ENCODE data around the gene IL21R.
"Not testable (repeated sequence)": the region's sequence is repeated elsewhere in the genome, so short reads cannot be mapped to it uniquely, and the experiment has no call there.

Gene IL21R

DNA sequence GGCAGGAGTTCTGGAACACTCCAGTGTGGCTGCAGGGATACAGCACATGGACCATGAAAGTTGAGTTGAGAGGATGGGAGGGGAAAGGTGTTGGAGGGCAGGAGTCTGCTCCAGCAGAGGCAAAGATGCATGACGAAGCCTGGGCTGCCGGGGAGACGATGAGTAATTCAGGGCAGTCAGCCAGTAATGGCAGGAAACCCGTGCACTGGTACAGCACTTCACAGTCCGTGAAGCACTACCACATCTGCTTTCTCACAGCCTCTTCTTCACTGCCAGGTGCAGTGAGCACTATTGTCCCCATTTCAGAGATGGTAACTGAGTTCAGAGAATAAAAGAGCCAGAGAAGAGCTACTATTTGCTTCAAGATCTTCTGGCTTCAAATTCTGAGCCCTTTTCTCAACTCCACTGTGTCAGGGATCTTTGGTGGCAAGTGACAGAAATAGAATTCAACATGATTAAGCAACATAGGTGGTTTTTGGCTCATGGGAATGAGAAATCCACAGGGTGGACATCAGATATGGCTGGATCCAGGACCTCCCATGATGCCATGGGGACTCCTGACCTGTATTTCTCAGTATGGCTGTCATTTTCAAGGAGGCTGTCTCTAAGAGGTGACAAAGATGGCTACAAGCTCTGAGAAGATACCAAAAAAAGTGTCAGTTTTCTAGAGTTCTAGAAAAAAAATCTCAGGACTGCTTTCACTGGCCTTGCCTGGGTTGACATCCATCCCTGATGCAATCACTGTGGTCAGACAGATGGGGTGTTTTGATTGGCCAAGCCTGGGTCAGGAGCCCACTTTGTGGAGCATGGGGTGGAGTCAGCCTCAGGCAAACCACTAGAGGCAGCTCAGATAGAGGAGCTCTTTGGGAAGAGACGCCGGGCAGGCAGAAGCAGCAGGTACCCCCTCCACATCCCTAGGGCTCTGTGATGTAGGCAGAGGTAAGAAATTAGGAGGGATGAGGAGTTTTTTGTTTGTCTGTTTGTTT lies 24.7 kb downstream of the IL21R start:
- in situ Hi-C loops (cut with MboI; ENCODE audit: low sequenced_read_pairs) = no loop called here

DNA sequence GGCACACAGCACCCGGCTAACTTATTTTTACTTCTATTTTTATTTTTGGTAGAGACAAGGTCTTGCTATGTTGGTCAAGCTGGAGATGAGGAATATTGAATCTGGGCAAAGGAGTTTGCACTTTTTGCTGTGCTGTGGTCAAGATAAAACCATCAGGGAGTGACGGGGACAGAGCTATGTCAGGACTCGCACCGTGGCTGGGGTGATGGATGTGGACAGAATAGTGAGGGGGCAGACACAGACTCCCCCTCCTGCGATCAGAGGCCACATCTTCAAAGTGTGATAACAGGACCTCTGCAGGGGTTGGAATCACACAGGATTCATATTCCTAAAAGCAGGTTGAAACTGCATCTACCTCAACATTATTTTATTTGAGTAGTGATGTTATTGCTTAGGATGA lies 25.6 kb downstream of the IL21R start:
- in situ Hi-C loops (cut with MboI; ENCODE audit: low sequenced_read_pairs) = no loop called here

DNA sequence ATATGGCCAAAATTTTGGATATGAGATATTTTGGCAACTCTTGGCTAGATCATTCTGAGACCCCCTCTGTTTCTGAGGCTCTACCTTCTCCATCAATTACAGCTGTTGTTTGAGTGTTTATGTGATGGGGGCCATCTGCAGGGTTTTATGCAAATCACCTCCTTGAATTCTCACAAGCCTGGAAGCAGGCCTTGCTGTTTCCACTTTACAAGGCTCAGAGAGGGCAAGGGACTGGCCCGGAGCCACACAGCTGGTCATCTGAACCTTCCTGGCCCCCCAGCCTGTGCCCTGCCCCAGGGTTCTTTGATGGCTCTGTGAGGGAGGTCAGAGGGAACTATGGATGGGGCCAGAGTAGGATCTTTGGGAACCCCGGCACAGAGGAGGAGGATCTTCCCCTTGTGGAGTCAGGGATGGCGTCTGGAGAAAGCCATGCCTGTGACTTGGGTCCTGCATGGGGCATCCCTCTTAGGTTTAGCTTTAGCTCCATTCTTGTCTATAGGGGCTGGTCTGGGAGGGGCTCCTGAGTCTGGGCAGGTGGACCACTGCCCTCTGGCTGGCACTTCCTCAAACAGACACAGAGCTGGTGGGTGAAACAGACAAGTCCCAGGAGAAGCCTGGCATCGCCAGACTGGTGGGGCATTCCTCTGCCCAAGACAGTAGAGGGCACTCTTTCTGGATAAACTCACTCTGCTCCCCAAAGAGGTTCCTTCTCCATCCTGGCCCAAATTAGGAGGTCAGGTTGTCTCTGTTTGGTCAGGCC lies 26.2 kb downstream of the IL21R start:
- in situ Hi-C loops (cut with MboI; ENCODE audit: low sequenced_read_pairs) = no loop called here

DNA sequence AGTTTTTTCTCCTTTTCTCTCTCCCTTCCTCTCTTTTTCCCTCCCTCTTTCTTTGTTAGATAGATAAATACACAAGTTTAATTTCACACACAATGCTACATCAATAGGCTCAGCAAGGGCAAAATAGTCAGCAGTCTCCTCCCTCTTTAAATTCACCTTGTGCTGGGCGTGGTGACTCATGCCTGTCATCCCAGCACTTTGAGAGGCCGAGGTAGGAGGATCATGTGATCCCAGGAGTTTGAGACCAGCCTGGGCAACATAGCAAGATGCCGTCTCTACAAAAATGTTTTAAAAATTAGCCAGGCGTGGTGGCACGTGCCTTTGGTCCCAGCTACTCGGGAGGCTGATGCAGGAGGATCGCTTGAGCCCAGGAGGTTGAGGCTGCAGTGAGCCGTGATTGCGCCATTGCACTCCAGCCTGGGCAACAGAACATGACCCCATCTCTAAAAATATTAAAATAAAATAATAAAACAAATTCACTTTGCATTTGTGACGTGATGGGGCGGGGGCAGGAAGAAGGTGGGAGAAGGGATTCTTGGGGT lies 27.4 kb downstream of the IL21R start:
- in situ Hi-C loops (cut with MboI; ENCODE audit: low sequenced_read_pairs) = no loop called here

DNA sequence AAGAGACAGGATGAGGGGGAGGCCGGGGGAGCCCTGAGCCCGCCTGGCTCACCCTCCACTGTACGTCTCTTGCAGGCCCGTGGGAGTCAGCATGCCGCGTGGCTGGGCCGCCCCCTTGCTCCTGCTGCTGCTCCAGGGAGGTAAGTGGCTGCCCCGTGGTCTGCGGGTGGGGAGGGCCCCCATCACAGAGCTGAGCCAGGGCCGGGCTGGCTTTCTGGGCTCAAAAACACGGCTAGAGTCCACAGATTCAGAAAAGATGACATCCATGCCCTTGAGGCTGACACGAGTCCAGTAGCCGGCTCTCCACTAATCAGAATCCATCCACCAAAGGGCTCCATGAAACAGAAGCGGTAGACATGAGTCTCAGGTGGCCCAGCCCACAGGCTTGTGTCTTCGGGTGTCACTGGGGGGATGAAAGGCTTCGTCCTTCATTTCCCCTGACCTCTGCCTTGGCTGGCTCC lies 28.0 kb downstream of the IL21R start:
- in situ Hi-C loops (cut with MboI; ENCODE audit: low sequenced_read_pairs) = no loop called here

DNA sequence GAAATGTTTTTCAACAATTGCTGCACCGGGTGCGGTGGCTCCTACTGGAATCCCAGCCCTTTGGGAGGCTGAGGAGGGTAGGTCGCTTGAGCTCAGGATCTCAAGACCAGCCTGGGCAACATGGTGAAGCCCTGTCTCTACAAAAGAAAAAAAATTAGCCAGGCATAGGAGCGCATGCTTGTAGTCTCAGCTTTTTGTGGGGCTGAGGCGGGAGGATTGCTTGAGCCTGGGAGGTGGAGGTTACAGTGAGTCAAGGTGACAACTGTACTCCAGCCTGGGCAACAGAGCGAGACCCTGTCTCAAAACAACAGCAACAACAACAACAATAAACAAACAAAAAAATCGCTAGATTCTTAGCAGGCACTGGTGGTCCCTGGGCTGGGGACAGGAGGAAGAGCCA lies 28.5 kb downstream of the IL21R start:
- in situ Hi-C loops (cut with MboI; ENCODE audit: low sequenced_read_pairs) = no loop called here

DNA sequence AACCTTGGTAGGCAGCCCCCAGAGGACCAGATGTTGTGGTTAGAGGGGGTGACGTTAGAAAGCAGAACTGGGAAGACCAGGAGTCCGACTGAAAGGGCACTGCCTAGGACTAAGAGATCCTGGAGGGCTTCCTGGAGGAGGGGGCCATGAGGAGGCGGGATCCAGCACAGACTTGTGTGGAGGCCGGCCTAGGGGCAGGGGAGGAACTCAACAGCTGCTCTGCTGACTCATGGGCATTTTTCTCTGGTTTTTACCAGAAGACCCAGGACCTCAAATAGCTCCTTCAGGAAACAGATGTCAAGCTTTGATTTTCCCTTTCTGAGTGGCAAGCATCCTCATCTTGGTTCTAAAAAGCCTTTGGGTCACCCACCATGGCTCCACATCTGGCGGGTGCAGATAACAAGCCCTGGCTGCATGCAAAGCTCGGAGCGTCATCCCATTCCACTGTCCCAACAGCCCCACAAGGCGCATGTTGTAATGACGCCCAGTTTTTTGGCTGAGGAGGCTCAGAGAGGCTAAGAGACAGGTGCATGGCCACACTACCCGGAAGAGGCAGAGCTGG lies 29.0 kb downstream of the IL21R start:
- in situ Hi-C loops (cut with MboI; ENCODE audit: low sequenced_read_pairs) = no loop called here

DNA sequence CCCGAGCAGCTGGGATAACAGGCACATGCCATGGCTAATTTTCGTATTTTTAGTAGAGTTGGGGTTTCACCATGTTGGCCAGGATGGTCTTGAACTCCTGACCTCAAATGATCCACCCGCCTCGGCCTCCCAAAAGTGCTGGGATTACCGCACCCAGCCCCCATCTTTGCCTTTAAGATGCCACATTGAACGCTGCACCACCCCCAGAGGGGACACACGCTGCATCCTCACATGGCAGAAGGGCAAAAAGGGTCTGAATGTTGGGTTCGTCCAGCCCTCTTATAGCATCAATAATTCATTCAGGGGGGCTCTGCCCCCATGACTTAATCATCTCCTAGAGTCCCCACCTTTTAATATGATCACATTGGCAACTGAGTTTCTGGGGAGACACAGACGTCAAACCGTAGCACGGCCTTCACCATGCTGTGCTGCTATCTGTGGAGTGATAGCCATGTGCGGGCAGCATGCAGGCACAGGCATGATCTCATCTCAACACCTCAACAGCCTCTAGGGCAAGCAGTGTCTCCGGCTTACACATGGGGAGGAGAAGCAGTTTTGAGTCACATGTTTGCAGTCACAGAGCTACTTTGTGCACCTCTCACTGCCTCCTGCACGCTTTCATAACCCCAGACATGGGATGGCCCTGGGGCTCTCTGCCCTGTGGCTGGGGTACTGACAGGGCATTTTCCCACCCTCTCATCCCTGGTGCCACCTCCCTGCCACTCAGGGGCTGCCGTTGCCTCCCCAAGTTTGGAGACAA lies 30.0 kb downstream of the IL21R start:
- in situ Hi-C loops (cut with MboI; ENCODE audit: low sequenced_read_pairs) = no loop called here

DNA sequence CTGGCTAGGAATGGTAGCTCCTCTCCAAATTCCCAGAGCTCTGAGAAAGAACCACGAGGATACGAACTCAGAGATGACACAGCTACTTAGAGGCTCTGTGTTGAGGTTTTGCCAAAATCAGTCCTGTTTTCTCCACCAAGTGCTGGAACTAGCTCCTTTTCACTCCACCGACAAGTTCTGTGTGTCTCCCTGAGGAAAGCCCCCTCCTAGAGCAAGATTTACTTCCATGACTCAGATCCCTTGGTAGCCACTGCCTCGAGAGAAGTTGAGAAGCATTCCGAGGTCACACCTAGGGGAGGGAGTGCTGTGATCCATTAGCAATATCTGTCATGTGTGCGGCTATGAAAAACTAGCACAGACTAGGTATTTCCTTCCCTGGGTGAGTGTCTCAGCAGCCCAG lies 30.6 kb downstream of the IL21R start:
- in situ Hi-C loops (cut with MboI; ENCODE audit: low sequenced_read_pairs) = no loop called here

DNA sequence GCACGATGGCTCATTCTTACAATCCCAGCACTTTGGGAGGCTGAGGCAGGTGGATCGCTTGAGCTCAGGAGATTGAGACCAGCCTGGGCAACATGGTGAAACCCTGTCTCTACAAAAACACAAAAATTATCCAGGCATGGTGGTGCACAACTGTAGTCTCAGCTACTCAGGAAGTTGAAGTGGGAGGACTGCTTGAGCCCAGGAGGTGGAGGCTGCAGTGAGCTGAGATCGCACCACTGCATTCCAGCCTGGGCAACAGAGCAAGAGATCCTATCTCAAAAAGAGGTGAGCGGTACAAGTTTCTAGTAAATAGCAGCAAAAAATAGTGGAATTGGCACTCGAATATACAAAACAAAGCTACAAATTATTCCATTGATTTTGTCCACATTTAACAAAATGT lies 31.2 kb downstream of the IL21R start:
- in situ Hi-C loops (cut with MboI; ENCODE audit: low sequenced_read_pairs) = not testable (repeated sequence)

DNA sequence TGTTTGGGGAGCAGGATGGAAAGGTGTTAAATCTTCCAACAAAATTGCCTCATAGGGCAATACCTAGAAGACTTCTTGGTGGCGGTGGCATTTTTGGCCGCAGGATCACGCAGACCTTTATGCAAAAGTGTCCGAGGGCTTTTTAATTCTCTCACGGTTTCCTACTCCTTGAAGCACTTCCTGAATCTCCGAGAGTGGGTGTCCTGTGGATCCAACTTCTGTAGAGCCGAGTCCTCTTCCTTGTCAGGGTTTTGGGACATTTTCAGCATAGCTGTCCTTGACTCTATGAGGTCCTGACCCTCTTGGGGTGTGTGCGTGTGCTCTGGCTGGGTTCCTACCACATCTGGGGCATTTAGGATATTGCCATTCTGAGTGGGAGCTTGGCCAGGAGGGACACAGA lies 31.7 kb downstream of the IL21R start:
- in situ Hi-C loops (cut with MboI; ENCODE audit: low sequenced_read_pairs) = no loop called here

DNA sequence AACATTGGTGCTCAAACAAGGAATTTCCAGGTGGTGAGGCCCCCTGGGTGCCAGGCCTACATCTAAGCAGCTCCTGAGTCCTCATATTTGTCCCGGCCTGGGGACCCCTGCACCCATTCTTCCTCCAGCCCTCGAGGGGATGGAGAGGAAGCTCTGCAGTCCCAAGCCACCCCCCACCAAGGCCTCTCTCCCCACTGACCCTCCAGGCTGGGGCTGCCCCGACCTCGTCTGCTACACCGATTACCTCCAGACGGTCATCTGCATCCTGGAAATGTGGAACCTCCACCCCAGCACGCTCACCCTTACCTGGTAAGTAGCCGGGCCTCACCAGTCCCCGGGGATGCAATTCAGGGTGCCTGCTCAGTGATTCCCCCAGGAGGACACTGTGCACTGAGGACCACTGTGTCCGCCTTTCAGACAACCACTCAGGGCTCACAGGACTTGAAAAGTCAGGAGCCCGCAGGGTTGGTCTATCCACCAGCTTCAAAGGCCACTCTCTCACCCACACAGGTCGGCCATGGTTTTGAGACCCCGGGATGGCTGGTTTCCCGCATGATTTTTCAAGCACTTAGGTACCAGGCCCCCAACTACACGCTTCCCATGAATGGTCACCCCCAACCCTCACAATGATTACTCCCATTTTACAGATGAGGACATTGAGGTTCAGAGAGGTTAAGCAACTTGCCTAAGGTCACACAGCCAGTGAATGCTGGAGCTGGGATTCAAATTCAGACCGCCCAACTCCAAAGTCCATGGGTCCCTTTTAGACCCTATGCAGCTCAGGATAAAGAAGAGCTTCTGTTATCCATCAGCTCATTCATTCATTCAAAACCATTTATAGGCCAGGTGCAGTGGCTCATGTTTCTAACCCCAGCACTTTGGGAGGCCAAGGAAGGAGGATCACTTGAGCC lies 32.4 kb downstream of the IL21R start:
- in situ Hi-C loops (cut with MboI; ENCODE audit: low sequenced_read_pairs) = no loop called here

DNA sequence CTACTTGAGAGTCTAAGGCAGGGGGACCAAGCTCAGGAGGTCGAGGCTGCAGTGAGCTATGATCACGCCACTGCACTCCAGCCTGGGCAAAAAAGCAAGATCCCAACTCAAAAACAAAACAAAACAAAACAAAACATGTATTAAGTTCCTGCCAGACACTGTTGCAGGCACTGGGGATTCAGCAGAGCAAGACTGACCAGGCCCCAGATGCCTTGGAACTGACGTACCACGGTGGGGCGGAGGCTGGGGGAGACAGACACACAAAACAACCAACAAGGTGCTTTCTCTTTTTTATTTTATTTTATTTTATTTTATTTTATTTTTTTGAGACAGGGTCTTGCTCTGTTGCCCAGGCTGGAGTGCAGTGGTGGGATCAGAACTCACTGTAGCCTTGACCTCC lies 33.2 kb downstream of the IL21R start:
- in situ Hi-C loops (cut with MboI; ENCODE audit: low sequenced_read_pairs) = not testable (repeated sequence)

DNA sequence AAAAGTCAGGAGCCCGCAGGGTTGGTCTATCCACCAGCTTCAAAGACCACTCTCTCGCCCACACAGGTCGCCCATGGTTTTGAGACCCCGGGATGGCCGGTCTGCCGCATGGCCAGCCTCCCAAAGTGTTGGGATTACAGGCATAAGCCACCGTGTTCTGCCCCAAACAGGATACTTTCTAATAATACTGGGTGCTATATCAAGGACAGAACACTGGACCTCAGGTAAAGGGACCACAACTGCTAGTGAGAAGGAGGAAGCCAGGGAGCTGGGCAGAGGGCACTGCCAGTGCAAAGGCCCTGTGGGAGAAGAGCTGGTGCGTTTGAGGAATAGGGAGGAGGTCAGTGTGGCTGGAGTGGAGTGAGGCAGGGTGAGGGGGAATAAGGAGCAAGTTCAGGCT lies 34.1 kb downstream of the IL21R start:
- in situ Hi-C loops (cut with MboI; ENCODE audit: low sequenced_read_pairs) = no loop called here

DNA sequence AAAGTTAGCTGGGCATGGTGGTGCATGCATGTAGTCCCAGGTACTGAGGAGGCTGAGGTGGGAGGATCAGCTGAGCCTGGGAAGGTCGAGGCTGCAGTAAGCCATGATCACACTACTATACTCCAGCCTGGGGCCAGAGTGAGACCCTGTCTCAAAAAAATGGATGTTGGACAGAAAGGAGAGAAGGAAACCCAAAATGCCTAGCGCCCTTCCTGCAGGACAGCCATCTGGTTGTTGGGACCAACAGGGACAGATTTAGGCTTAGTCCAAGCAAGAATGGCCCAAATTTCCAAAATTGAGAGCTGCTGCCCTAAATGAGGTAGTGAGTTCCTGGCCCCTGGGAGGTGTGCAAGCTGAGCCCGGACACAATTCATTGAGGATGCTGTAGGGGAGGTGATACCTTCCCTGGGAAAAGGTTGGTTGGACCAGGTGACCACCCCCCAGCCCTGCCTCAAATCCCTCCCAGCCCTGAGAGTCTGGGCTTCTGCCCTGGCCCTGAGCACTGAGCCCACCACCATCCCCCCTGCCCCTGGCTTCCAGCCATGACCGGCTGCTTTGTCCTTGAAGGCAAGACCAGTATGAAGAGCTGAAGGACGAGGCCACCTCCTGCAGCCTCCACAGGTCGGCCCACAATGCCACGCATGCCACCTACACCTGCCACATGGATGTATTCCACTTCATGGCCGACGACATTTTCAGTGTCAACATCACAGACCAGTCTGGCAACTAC lies 35.1 kb downstream of the IL21R start:
- in situ Hi-C loops (cut with MboI; ENCODE audit: low sequenced_read_pairs) = no loop called here

DNA sequence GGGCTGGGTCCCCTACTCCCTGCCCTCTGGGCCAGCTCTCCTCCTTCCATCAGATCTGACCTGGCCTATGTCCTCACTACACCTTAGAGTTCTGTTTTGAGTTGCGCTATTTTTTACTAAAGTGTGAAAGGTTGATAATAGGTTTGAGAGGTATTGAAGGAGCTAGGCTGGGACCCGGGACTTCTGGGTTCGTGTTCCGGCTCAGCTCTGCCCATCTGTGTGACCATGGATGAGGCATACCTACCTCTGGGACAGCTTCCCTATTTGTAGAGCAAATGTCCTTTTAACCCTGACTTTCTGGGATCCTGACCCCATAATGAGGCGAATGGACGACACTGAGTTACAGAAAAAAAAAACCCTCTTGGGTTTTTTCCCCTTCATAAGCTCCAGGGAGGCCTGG lies 36.0 kb downstream of the IL21R start:
- in situ Hi-C loops (cut with MboI; ENCODE audit: low sequenced_read_pairs) = no loop called here

DNA sequence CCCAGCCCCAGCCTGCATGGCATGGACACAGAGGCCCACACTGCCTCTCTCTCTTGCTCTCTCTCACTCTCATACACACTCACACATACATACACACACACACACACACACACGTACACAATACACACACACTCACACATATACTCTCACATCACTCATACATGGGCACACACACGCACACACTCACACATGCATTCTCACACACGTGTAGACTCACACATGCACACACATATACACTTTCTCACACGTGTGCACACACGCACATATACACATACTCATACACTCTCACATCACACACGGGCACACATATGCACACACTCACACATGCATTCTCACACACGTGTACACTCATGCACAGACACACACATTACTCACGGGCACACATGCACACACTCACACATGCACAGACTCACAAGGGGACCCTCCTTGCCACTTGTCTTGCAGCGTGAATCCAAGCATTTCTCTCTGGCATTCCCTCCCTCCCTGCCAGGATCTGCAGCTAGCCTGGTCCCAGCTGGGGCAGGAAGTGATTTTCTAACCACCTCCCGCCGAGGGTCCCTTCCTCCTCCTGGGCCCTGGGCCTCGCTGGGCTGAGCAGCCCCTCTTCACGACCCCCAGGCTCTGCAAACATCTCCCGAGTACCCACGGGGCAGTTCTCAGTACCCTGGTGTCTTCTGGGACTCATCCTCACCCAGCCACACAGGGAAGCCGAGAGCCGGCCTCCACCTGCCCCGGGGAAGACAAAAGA lies 37.5 kb downstream of the IL21R start:
- in situ Hi-C loops (cut with MboI; ENCODE audit: low sequenced_read_pairs) = no loop called here

DNA sequence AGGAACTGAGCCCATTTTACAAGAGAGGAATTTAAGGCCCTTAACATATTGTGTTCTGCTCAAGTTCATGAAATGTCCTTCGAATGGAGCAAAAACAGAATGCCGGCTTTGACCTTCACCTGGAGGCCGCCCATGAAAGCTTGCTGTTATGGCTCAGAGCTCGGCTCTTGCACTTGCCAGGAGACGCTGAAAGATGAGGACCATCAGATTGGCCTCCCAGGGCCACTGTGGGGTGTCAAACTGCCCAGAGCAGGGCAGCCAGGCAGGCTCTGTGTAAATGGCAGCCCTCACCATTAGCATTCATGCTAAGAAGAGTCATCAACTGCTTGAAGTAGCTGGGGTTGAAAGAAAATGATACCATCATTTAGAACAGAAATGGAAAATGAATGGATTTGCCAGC lies 39.3 kb downstream of the IL21R start:
- in situ Hi-C loops (cut with MboI; ENCODE audit: low sequenced_read_pairs) = no loop called here

Data from hTERT RPE-1 (cell line).